GM12873 (cell line): ENCODE measurements around the gene EME2.

Source experiments
- CTCF ChIP-seq: IDR thresholded peaks from 2 replicates; pipeline ENCODE4 v1.5.1; 2012; ENCODE audit warnings: low read depth, mild to moderate bottlenecking, moderate library complexity, low read length, control low read depth; ENCODE audit not compliant: insufficient read depth; ENCODE audit errors: missing control alignments

Gene EME2

GRCh38 chr16:1792836-1793577 lies 20.4 kb downstream of the EME2 start:
- TF ChIP-seq CTCF = no peak

- no peak for TF ChIP-seq CTCF
Observed at GRCh38 chr16:1793578-1794220, 21.1 kb downstream of the EME2 start, which contains the start of gene IGFALS. Gene IGFALS (minus strand): TSS chr16:1793705. CDS start chr16:1793652, 53 bp downstream.

GRCh38 chr16:1794221-1794871 lies 21.7 kb downstream of the EME2 start:
- no peak for TF ChIP-seq CTCF

- no peak for TF ChIP-seq CTCF
Observed at GRCh38 chr16:1794908-1795666, 22.5 kb downstream of the EME2 start.

GRCh38 chr16:1800701-1801100 lies 28.1 kb downstream of the EME2 start:
- TF ChIP-seq CTCF = no peak

- TF ChIP-seq CTCF = no peak
Observed at GRCh38 chr16:1807626-1808025, 35.0 kb downstream of the EME2 start.
